HG03039 (cell line): Measurements from ENCODE around the gene SMARCD2.
"Not testable (repeated sequence)": the region's sequence is repeated elsewhere in the genome, so short reads cannot be mapped to it uniquely, and the experiment has no call there.

Source experiments
- ATAC-seq: cut with Tn5 transposase; IDR thresholded peaks from one replicate; pipeline ENCODE4 v1.9.1; 2021; ENCODE audit warnings: mild to moderate bottlenecking, moderate library complexity; ENCODE audit not compliant: unreplicated experiment

The SMARCD2 gene

DNA sequence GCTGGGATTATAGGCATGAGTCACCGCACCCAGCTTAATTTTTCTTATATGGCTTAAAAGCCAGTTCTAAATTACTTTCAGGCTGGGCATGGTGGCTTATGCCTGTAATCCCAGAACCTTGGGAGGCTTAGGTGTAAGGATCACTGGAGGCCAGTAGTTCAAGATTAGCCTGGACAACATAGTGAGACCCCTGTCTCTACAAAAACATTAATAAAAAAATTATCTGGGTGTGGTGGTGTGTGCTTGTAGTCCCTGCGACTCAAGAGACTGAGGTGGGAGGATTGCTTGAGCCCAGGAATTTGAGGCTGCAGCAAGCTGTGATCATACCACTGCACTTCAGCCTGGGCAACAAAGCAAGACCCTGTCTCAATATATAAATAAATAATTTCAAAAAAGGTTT lies 10.8 kb upstream of the SMARCD2 start:
- ATAC-seq: no peak

DNA sequence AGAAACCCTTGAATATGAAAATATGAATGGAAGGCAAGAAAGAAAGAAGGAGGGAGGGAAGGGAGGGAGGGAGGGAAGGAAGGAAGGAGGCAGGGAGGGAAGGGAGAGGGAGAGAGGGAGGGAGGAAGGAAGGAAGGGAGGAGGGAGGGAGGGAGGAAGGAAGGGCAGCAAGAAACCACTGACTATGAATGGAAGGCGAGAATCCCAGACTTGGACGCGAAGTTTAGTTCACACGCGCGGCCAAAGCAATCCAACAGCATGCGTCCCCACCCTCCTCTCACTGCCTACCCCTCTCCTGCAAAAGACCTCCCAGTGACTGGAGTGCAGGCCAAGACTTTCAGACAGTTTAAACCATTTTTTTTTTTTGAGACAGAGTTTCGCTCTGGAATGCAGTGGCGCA lies 7.9 kb upstream of the SMARCD2 start:
- no peak for ATAC-seq

DNA sequence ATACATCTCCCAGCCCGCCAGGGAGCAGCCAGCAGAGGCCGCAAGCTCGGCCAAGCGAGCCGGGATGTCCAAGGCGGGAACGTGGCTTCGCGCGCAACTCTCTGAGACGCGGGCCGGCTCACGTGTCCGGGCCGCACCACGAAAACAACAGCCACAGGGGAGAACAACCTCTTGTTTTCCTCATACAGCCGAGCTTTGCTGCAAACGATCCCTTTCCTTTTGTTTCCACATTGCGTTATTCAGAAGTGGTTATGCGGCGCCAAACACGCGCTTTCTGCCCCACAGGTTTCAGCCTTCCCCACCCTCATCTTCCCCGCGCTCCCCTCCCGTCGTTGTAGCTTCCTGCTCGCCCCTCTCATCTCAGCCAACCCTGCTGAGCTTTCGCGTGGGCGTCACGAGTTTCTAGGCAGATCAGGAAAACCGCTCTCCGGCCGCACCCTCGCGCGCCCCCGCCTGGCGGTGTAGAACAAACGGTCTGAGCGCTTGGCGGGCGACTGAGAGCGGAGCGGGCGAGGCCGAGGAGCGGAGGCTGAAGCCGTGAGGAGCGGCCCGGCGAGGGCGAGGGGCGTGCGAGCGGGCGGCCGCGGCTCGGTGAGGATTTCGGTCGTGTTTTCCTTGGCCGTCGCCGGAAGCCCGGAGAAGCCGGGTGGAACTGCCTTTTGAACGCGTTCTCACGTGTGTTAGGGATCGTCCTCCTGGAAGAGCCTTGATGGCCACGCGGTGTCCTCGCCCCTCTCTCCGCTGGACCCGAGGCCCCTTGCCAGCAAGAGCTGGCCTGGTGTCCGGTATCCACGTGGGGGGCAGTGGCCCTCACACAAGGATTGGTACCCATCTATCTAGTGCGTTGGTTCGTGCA lies 6.6 kb upstream of the SMARCD2 start:
- no peak for ATAC-seq

DNA sequence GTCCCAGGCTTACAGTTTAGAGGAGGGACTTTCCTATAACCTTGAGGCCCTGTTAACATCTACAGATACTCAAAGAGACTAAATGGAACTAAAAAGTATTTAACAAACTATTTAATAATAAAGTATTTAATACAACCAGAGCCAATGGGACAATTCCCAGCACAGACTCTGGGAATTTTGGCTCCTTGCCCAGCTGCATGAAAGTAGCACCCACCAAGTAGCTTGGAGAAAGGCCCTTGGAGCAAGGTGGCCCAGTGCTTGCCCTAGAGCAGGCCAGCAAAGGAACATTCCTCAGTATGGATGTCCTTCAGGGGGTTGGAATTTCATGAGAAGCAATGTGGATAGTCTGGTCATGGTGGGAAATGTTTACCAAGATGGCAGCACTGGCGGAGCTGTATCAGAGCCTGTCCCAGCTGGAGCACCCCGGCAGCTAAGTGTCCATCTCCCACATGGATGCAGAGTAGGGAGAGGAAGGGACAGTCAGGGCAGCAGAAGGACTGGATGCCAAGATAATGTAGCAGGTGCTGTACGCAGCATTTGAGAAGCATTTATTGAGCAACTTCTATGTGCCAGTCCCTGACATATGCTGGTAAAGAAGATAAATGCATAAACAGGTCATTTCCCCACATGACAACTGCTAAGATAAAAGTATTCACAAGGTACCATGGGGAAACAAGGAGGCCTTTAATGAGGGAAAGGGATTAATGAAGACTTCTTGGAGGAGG lies 5.2 kb upstream of the SMARCD2 start:
- ATAC-seq: no peak

DNA sequence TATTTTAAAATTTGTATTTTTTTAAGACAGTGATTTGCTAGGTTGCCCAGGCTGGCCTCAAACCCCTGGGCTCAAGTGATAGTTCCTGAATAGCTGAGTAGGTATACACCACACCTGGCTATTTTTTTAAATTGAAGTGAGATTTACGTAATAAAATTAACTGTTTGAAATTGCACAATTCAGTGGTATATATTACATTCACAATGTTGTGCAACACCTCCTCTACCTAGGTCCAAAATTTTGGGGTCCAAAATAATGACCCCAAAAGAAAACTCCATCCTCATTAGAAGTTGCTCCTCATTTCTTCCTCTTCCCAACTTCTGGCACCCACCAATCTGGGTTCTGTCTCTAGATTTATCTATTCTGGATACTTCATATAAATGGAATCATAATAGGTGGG lies 3.0 kb upstream of the SMARCD2 start:
- no peak for ATAC-seq

DNA sequence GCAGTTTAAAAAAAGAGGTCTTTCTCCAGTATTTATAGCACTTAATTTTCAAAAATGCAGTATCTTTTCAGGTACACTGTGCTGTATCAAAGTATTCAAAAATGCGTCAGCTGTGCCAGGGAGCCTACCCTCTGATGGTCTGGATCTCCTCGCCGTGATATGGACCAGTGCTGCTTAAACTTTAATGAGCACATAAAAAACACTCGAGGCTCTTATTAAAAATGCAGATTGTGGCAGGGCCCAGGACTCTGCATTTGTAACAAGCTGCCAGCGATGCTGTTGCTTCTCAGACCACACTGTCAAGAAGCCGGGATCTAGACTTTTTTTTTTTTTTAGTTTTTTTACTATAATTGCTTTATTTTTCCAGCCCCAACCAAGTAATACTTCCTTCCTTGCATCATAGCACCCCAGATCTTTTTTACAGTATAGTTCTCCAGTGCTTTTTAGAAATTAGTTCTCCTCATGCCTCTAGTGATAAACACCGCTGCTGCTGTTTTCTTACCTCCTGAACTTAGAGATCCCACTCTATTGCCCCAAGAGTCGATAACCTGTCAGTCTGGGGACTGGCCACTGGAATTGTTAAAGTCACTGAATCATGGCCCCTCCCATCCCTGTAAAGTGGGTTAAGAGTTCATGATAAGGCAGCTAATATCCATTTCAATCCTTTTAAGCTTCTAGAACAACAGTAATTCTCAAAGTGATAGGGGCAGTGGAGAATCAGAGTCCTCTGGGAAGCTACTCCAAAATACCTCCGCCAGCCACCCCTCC lies 1.6 kb upstream of the SMARCD2 start:
- no peak for ATAC-seq

DNA sequence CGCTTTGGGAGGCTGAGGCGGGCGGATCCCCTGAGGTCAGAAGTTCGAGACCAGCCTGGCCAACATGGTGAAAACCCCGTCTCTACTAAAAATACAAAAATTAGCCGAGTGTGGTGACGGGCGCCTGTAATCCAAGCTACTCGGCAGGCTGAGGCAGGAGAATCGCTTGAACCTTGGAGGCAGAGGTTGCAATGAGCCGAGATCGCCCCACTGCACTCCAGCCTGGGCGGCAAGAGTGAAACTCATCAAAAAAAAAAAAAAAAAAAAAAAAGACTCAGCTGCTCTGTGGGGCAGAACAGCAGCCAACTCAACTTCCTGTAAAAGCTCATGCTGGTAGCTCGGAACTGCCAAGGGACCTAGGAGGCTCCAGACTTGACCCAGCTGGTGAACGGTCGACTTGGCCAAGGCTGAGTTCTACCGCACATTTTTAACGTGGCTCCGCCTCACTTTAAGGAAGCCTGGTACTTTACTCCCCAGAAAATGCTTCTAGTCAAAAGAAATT lies 953 bp upstream of the SMARCD2 start:
- not testable (repeated sequence) for ATAC-seq

DNA sequence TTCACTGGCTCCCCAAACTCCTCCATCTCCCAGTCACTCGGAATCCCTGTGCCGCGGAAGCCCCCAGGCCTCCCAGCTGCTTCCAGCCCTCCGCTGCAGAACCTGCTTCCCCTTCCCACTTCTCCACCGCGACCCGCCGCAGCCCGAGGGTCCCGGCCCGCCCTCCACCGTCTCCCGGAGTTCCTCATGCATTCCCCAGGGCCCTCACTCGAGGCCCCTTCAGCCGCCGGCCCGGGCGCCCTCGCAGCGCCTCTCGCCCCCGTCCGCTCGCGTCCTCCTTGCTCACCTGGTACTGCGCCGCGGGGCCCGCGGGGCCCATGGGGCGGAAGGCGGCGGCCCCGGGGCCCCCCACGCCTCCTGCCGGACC lies 329 bp downstream of the SMARCD2 start:
- ATAC-seq: peak; percentile 27

DNA sequence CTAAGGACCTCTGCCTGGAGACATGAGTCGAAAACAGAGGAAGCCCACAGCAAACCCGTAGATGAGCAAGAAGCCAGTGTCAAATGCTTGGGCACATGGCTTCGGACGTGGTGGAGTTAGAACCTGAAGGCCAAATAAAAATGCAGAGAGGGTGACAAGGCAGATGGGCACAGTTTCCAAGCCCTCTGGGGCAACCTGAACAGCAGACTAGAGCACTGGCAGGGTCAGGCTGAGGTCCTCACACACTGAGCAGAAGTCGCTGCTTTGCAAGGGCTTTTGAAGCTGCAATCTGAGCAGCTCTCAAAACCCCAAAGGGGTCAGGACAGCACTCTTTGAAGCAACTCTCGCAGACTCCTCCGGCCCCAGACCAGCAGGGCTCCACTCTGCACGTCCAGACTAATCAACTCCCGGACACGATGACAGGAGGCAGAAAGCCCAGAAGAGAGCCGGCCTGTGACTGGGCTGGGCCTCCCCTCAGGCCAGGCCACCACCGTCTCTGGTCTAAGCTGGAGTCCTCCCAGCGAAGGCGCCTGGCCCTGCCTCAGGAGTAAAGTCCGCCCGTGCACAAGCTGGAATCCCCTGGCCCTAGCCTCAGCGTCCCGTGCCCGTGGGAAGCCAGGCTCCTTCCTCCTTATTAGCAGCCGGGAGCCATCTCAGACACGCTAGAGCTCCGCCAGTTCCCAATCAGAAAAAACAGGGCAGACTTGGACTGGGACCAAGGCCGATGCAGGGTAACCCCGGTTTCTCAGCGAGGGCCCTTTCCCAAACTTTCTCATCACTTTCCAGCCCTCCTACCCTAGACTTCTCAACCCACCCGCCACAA lies 924 bp downstream of the SMARCD2 start:
- no peak for ATAC-seq

DNA sequence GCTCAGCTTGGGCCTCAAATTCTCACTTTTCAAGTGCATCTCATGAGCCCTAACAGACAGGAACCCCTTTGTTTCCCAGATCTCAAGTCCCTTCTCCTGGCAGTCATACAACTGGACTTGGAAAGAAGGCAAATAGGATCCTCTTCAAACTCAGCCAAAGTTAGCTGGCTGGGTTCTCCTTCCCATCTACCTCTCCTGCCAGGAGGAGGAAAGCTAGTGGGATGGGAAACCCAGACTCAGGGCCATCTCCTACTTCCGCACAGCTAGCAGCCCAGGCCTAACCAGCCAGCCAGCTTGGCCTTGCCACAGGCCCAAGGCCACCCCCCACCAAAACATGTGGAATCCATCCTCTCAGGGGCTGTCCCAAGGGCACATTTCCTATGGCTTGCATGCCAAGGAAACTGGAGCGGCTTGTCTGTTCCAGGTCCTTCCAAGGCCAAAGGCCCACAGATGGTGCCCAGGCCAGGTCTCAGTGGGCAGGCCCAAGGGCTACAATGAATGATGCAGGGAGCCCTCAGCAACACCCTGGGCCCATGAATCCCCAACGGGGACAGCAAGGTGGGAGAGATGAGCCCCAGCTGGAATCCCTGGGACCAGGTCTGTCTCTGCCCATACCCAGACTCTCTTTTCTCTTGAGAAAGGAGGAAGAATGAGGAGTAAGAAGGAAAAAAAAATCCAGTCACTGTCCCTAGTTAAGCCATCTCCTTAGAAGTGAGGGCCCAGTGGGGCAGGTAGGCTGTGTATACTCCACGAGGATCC lies 1.7 kb downstream of the SMARCD2 start:
- ATAC-seq: no peak

DNA sequence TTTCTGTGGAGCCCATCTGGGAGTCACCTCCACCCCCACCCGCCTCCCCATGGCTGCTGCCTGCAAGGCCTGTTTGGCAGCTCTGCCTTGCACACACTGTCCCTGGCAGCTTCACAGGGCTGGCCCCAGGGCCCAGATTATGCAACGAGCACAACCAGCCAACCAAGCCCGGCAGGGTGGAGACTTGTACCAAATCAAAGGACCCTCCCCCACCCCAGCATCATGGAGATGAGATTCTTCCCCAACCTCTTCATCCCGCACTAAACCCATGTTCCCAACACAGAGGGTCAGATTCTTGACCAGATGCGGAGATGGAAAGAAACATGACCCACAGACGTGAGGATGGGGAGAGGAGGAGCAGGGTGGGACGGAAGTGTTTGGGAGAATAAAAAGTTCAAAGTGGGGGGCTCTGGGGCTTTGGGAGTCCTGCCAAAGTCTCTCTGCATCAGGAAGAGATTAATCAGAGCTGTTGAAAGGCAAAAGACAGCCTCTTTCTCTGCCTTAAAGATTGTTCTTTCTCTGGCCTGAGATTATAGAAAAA lies 3.8 kb downstream of the SMARCD2 start:
- ATAC-seq: no peak

DNA sequence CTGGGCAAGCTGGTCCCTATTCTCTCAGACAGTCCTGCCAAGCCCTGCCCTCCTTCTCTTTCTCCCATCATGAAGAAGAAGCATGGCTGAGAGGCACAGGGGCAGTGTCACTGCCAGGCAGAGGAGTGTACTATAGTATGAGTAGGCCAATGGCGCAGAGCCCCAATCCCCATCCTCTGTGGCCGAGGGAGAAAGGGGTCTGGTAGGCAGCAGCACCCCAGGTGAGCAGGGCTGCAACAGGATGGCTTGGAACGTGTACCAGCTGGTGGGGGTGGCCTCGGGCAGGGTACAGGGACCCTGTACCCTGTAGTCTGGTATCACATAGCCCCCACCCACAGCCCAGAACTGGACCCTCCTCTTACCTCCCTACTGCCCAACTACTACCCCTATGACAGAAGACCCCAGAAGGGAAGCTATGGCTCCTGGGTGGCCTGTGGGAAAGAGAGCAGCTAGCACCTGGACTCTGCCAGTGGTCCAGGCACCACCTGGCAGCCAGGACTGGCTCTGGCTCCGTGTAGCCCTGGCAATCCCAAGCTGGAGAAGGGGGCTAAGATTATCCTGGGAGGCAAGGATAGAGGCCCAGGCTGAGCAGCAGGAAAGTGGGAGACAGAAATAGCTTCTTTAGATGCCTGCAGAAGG lies 4.4 kb downstream of the SMARCD2 start:
- no peak for ATAC-seq

DNA sequence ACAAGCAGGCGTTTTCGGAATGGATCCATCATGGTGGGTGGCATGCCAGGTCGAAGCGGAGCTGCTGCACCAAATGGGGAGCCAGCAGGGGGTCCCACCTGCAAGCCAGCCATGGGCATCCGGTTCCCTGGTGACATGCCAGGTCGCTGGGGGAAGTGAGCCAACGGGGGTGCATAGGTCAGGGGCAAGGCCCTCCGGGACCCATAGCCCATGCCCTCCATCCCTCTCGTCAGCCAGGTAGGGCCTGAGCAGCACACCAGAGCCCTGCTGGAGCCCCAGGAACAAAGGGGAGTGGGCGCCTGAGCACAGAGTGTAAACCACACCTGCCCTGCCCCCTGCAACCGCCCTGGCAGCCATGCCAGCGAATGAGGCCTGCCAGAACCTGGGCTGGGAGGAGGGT lies 5.0 kb downstream of the SMARCD2 start:
- ATAC-seq: no peak

DNA sequence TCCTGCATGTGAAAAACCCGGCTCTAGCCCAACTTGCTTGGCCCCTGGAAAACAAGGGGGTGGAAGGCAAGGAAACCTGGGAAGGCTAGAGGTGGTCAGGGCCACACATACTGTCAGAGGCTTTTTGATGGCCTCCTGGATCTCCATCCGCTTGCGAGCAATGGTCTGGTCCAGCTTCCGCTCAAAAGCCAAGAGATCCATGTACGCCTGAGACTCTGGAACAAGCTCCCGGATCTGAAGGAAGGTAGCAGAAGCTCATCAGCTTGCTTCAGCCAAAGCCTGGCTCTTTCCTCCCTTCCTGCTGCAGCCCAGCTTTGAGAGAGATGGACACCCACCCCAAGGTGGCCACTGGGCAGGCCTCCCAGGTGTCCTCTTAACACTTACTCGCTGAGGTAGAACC lies 5.7 kb downstream of the SMARCD2 start:
- no peak for ATAC-seq

DNA sequence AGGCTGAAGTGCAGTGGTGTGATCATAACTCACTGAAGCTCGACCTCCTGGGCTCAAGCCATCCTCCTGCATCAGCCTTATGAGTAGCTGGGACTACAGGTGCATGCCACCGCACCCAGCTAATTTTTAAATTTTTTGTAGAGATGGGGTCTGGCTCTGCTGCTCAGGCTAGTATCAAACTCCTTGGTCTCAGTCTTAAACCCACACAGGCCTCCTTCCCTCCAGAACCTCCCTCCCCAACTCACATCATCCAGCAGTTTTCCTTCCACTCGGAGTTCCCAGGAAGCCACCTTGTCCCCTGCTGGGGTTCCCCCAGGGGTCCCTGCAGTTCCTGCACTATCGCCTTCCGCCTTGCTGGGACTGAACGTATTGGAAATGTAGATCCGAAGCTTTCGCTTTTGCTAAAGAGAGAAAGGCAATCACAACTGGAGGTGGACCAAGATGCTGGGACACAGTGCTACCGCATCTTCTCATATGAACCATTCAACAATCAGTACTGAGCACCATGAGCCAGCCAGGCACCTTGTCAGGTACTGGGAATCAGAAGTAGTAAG lies 7.2 kb downstream of the SMARCD2 start:
- ATAC-seq: no peak

DNA sequence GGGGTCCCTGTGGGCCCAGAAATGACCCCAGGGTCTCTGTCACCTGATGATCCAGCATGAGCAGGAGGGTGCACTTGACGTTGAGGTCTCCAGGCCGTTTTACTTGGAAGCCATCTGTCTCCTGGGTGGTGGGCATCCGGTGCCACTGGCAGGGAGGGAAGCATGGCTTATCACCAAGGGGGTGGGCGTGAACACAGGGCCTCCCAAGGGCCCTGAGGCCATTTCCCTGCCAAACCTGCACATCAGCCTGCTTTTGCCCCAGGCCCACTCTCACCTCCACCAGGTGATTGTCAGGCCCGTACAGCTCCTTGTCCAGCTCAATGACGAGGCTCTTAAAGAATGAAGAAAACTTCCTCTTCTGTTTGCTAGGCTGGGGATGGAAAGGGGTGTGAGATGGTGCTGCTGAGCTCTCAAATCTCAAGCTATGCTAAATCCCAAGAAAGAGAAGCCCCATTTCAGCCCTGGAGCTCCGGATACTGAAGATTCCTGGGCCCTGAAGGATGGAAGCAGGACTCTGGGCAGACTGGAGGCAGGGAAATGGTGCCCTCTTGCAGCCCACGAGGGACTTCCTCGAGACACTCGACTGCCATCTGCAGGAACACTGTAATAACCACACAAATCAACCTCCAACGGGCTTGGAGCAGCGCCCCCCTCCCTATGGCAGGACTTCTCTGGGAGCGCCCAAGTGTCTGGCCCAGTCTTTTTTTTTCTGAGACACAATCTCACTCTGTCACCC lies 7.9 kb downstream of the SMARCD2 start:
- ATAC-seq: no peak

DNA sequence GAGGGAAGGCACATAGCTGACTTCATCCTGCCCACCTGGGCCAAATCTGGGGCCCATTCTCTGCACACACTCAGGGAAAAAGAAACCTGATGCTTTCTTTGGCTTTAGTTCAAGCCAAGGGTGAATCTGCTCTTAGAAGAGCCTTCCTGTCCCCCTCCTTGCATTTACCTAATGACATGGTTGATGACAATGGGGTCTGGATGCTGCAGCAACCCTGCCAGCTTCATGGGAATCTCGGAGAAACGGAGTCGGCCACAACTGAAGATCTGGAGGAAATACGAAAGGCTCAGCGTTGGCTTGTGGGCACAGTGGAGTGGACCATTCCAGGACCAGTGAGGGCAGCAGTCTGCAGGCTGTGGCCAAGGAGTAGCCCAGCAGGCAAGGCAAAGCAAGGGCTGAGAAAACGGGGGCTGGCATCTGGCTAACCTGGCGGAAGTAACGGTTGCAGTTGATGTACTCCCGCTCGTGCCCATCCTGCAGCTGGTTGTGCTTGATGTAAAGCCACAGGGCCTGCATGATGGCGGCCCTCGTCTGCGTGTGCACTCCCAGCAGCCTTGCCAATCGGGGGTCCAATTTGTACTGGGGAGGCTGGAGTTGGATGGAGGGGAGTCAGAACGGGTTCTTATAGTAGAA lies 8.6 kb downstream of the SMARCD2 start:
- ATAC-seq: no peak
